Tibial artery (tissue), 4 donors: ENCODE data around the gene PAIP2.

ENCODE experiments used
- DNase-seq, 2 donors: peaks; one replicate each; pipeline ENCODE4 v3.0.0-alpha.2; 2019
- H3K27ac ChIP-seq, 2 donors: fragments of 200-600 bp; sonication (generic) in 1 of 2; 1 replicate in 1 of 2; 2 replicates in 1 of 2; pipeline ENCODE4 v1.5.1; 2018 to 2019; ENCODE audit warnings: mild to moderate bottlenecking in 1 of 2
- H3K27me3 ChIP-seq, 2 donors: fragments of 200-600 bp; sonication (generic) in 1 of 2; one replicate each; pipeline versions ENCODE4 v1.5.1 to v1.6.0; 2016 to 2019
- H3K36me3 ChIP-seq, 3 donors: fragments of 200-600 bp; sonication (generic) in 2 of 3; one replicate each; pipeline ENCODE4 v1.5.1; 2016 to 2019; ENCODE audit warnings: mild to moderate bottlenecking in 2 of 3
- H3K4me1 ChIP-seq, 4 donors: fragments of 200-600 bp; sonication (generic) in 2 of 4; 1 replicate in 3 of 4; 2 replicates in 1 of 4; pipeline ENCODE4 v1.5.1; 2016 to 2019
- H3K4me3 ChIP-seq, 2 donors: fragments of 200-600 bp; sonication (generic) in 1 of 2; 1 replicate in 1 of 2; 2 replicates in 1 of 2; pipeline ENCODE4 v1.5.1; 2018 to 2019; ENCODE audit warnings: mild to moderate bottlenecking in 2 of 2
- H3K9me3 ChIP-seq, 3 donors: fragments of 200-600 bp; sonication (generic) in 1 of 3; one replicate each; pipeline ENCODE4 v1.5.1; 2016 to 2019
- CTCF ChIP-seq, 2 experiments: fragments of 200-600 bp in 1 of 2; fragments of 450-650 bp in 1 of 2; IDR thresholded peaks; one replicate each; pipeline ENCODE4 v1.5.1; 2017 to 2019; ENCODE audit warnings: antibody characterized with exemption in 2 of 2, mild to moderate bottlenecking in 1 of 2, moderate library complexity in 1 of 2
- intact Hi-C: fragments of 100-400 bp; cut with DNase I; formaldehyde crosslinking; loops from one replicate; pipeline ENCODE4 v1.15.0; 2023; ENCODE audit warnings: low total_unique reads

Gene PAIP2

GRCh38 chr5:139299486-139299885, 42.2 kb upstream of the PAIP2 start:
- intact Hi-C loops, result no loop called here
- H3K4me3 ChIP-seq, result no peak overlapping the region
- H3K9me3 ChIP-seq, result no peaks in the 10 kb centered on the region
- H3K36me3 ChIP-seq, result no peaks in the 10 kb centered on the region
- H3K27me3 ChIP-seq, result no peaks in the 10 kb centered on the region
- peaks cover 0 to 95% (median 63%) of the 10 kb centered on the region in 4 donors for H3K4me1 ChIP-seq
- DNase-seq, result no peak
- no peak for TF ChIP-seq CTCF (IDR thresholded peaks at IDR 0.05)
- H3K27ac ChIP-seq, result peak overlapping the region in 1 of 2 donors; percentile 12

- intact Hi-C loops, result loop anchor here (5.0 kb wide), 1 partner anchor 35 kb away; no protein-coding TSS in a partner anchor
- TF ChIP-seq CTCF (IDR thresholded peaks at IDR 0.05), result no peak
- no peak overlapping the region for H3K27ac ChIP-seq
- no peaks in the 10 kb centered on the region for H3K36me3 ChIP-seq
- no peak for DNase-seq
- no peaks in the 10 kb centered on the region for H3K9me3 ChIP-seq
- no peaks in the 10 kb centered on the region for H3K27me3 ChIP-seq
- peaks cover 0 to 100% (median 64%) of the 10 kb centered on the region in 4 donors for H3K4me1 ChIP-seq
- no peak overlapping the region for H3K4me3 ChIP-seq
Observed at GRCh38 chr5:139301808-139302499, 39.7 kb upstream of the PAIP2 start.

DNA sequence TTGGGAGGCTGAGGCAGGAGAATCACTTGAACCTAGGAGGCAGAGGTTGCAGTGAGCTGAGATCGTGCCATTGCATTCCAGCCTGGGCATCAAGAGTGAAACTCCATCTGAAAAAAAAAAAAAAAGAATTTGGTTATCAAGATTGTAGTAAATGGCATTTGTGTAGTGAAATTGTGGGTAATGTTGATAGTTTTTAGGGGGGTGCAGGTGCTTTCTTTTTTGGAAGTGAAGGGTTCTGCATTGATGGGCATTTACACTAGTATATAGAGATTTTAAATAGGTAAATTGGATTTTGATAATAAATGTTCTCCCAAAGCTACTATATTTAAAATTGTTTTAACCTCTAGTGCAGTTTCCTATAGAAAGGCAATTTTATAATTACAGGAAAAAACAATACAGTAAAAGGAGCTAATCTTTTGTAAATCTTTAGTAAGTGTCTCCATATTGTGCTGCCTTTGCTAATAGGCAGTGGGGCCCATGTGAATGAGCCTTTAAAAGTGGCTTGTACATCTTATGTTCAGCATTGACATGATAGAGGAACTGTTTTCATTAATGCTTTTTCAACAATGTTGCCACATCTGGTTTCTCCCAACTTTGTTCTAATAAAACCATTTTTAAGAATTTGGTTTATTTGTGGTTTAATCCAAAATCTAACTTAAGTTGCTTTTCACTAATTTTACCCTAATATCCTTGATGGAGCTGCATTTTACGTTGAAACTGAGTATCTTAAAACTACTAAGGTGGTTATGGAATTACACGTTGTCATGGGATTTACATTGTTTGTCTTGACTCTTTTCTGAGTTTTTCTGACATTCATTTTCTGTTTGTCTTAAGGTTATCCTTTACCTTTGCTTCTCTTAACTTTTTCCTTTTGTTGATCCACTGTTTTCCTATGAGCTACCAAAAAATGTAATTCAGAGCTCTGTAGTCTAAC, 37.0 kb upstream of the PAIP2 start:
- peaks cover 0 to 100% (median 55%) of the 10 kb centered on the region in 4 donors for H3K4me1 ChIP-seq
- H3K36me3 ChIP-seq, result no peaks in the 10 kb centered on the region
- DNase-seq, result no peak
- H3K9me3 ChIP-seq, result no peaks in the 10 kb centered on the region
- intact Hi-C loops, result loop anchor here (5.0 kb wide), 1 partner anchor 33 kb away; no protein-coding TSS in a partner anchor
- H3K4me3 ChIP-seq, result no peak overlapping the region
- TF ChIP-seq CTCF (IDR thresholded peaks at IDR 0.05), result no peak
- H3K27me3 ChIP-seq, result no peaks in the 10 kb centered on the region
- peak overlapping the region in 1 of 2 donors; percentile 3 for H3K27ac ChIP-seq

DNA sequence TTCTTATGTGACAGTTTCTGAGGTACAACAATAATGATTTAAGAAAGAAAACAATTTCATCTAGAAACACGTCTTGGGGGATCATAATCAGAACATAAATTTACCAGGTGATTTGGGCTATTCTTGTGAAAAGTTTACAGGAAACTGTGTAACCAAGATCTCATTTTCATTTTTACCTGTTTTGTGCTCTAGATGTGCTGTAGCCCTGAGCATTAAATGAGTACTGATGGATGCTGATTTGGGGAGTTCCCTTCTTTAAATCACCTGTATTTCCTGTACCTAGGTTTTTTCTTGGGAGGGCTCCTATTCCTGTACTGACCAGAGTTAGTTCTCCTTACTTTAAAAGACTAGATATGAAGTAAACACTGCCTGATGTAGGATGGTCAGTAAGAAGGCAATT, 35.5 kb upstream of the PAIP2 start:
- no peak overlapping the region for H3K4me3 ChIP-seq
- peaks cover 0 to 100% (median 61%) of the 10 kb centered on the region in 4 donors for H3K4me1 ChIP-seq
- TF ChIP-seq CTCF (IDR thresholded peaks at IDR 0.05), result no peak
- no peaks in the 10 kb centered on the region for H3K27me3 ChIP-seq
- H3K27ac ChIP-seq, result no peak overlapping the region
- intact Hi-C loops, result no loop called here
- no peaks in the 10 kb centered on the region for H3K36me3 ChIP-seq
- no peaks in the 10 kb centered on the region for H3K9me3 ChIP-seq
- DNase-seq, result no peak

- no peak for DNase-seq
- Histone ChIP-seq H3K27me3 (no peaks in the 10 kb centered on the region), H3K27ac (no peak overlapping the region), H3K4me3 (no peak overlapping the region), H3K36me3 (no peaks in the 10 kb centered on the region), H3K4me1 (peaks cover 0 to 100% (median 57%) of the 10 kb centered on the region in 4 donors), H3K9me3 (no peaks in the 10 kb centered on the region)
- no peak for TF ChIP-seq CTCF (IDR thresholded peaks at IDR 0.05)
- intact Hi-C loops, result no loop called here
Observed at GRCh38 chr5:139306628-139307379, 34.9 kb upstream of the PAIP2 start.
